Panc1 (cell line): ENCODE results near the gene VPS36. TPM values are rescaled to one million over a fixed set of nuclear protein-coding genes. Genes with fewer than 3 reads are reported as not detected.
A peak's percentile ranks its signal among the peaks of the same experiment; 100 is the strongest.

Experiments
- ATAC-seq: fragments of 200-7000 bp; cut with Tn5 transposase; 2 replicates; pipeline ENCODE4 v1.9.1; 2020; ENCODE audit warnings: mild to moderate bottlenecking, moderate library complexity
- BruUV-seq: library from RNA; stranded (reverse); fragments of 400-500 nt; replicated peaks from 2 replicates; lab custom pipeline; 2021; lab: Mats Ljungman, UMichigan
- CTCF ChIA-PET: fragments of 300-600 bp; sonication (Branson Sonifier 250); formaldehyde crosslinking; loops from one replicate; lab custom pipeline; 2022; ENCODE audit warnings: antibody characterized with exemption; lab: Charles Lee
- POLR2A ChIA-PET: fragments of 300-600 bp; sonication (Branson Sonifier 250); formaldehyde crosslinking; loops from one replicate; lab custom pipeline; 2022; ENCODE audit warnings: antibody characterized with exemption; lab: Charles Lee
- DNase-seq: peaks from one replicate; pipeline ENCODE4 v3.0.0-alpha.2; 2010; ENCODE audit warnings: low read depth, low spot score
- H3K27ac ChIP-seq: 2 replicates; pipeline ENCODE4 v1.5.1; 2011; ENCODE audit warnings: mild to moderate bottlenecking, low read length, inconsistent platforms
- H3K27me3 ChIP-seq: fragments of 200-500 bp; sonication (Bioruptor generic); 2 replicates; pipeline ENCODE4 v1.6.0; 2014; ENCODE audit warnings: low read length, inconsistent platforms; ENCODE audit not compliant: control insufficient read depth, insufficient read depth
- H3K36me3 ChIP-seq: fragments of 200-500 bp; sonication (Bioruptor generic); 2 replicates; pipeline ENCODE4 v1.5.1; 2014; ENCODE audit warnings: inconsistent platforms, mild to moderate bottlenecking, low read length, moderate library complexity; ENCODE audit not compliant: control insufficient read depth, insufficient read depth
- H3K4me1 ChIP-seq: 2 replicates; pipeline ENCODE4 v1.5.1; 2011; ENCODE audit warnings: inconsistent platforms, mild to moderate bottlenecking, low read length, moderate library complexity; ENCODE audit not compliant: control insufficient read depth, insufficient read depth
- H3K4me3 ChIP-seq, 2 experiments: 2 replicates each; pipeline ENCODE4 v1.5.1; 2011 to 2012; ENCODE audit warnings: low read depth in 2 of 2, low read length in 2 of 2, mild to moderate bottlenecking in 2 of 2, inconsistent platforms in 1 of 2, moderate library complexity in 1 of 2
- H3K9me3 ChIP-seq: fragments of 200-500 bp; sonication (Bioruptor generic); 2 replicates; pipeline ENCODE4 v1.5.1; 2014; ENCODE audit warnings: low read depth, mild to moderate bottlenecking, inconsistent platforms, low read length, moderate library complexity; ENCODE audit not compliant: control insufficient read depth, insufficient read depth
- CTCF ChIP-seq: fragments of 450-650 bp; IDR thresholded peaks from 2 replicates; pipeline ENCODE4 v1.5.1; 2017; ENCODE audit warnings: mild to moderate bottlenecking
- POLR2AphosphoS5 ChIP-seq: IDR thresholded peaks from 2 replicates; pipeline ENCODE4 v1.6.1; 2012; ENCODE audit warnings: mild to moderate bottlenecking, low read depth, low read length, moderate library complexity
- REST ChIP-seq, 2 experiments: IDR thresholded peaks; 2 replicates each; pipeline ENCODE4 v1.6.1; 2011 to 2012; ENCODE audit warnings: low read depth in 2 of 2, control low read depth in 1 of 2, low read length in 1 of 2, mild to moderate bottlenecking in 1 of 2, moderate library complexity in 1 of 2; ENCODE audit not compliant: insufficient read depth in 1 of 2
- SIN3A ChIP-seq: IDR thresholded peaks from 2 replicates; pipeline ENCODE4 v1.6.1; 2012; ENCODE audit warnings: low read depth, mild to moderate bottlenecking, low read length, moderate library complexity, borderline replicate concordance; ENCODE audit not compliant: insufficient read depth
- TCF7L2 ChIP-seq: IDR thresholded peaks from 2 replicates; pipeline ENCODE4 v1.6.1; 2011; ENCODE audit warnings: mild to moderate bottlenecking, low read depth, low read length, inconsistent platforms
- in situ Hi-C: cut with HindIII; loops from 2 replicates; pipeline ENCODE4 v1.10.0; 2016; ENCODE audit warnings: low sequenced_read_pairs, low pct_unique_long_range_greater_than_20kb
- intact Hi-C: fragments of 100-400 bp; cut with micrococcal nuclease; formaldehyde crosslinking; loops from one replicate; pipeline ENCODE4 v1.10.0; 2022; ENCODE audit not compliant: unreplicated experiment
- total RNA-seq: library from RNA; stranded (reverse); gene quantifications from one replicate; pipeline ENCODE4 v1.2.1, GENCODE V29; 2021; ENCODE audit not compliant: unreplicated experiment

Gene VPS36
- total RNA-seq, 1 experiment from 2014 or later = 32.1 TPM

GRCh38 chr13:52449331-52450011 is 963 bp downstream of the VPS36 start:
- Histone ChIP-seq H3K4me3 (peak overlapping the region; percentile 79 to 86), H3K9me3 (no peaks in the 10 kb centered on the region), H3K27ac (peak overlapping the region; percentile 91), H3K27me3 (no peaks in the 10 kb centered on the region), H3K4me1 (peaks cover 21% of the 10 kb centered on the region), H3K36me3 (no peaks in the 10 kb centered on the region)
- no peak for TF ChIP-seq REST (IDR thresholded peaks at IDR 0.05; ENCODE audit: insufficient read depth in 1 of 2, low read depth in 2 of 2, low read length in 1 of 2)
- TF ChIP-seq POLR2AphosphoS5 = no peak
- TF ChIP-seq CTCF = no peak
- TF ChIP-seq TCF7L2 = no peak
- TF ChIP-seq SIN3A = no peak
- in situ Hi-C loops = no loop called here
- ChIA-PET POLR2A (no interaction called here), CTCF (no interaction called here)
- ATAC-seq (no peak), DNase-seq (no peak)
- BruUV-seq = TSS peak; percentile 73
- intact Hi-C loops = loop anchor here (2.0 kb wide), 1 partner anchor 105 kb away; no protein-coding TSS in a partner anchor

GRCh38 chr13:52447815-52448552 is 2.5 kb downstream of the VPS36 start:
- no peak overlapping the region for H3K27ac ChIP-seq

More at GRCh38 chr13:52447815-52448552, 2.5 kb downstream of the VPS36 start:
- TF ChIP-seq REST (IDR thresholded peaks at IDR 0.05; ENCODE audit: insufficient read depth in 1 of 2, low read depth in 2 of 2, low read length in 1 of 2) (no peak), CTCF (no peak), SIN3A (no peak), POLR2AphosphoS5 (no peak), TCF7L2 (no peak)
- no TSS peak for BruUV-seq
- Histone ChIP-seq H3K4me1 (peaks cover 9% of the 10 kb centered on the region), H3K36me3 (no peaks in the 10 kb centered on the region), H3K27me3 (no peaks in the 10 kb centered on the region), H3K4me3 (0 out of 4 replicates have a peak overlapping the region, but pooled peaks of 1 of the 2 experiments have one; percentile 11), H3K9me3 (no peaks in the 10 kb centered on the region)
- intact Hi-C loops (no loop called here), in situ Hi-C loops (no loop called here)
- ChIA-PET CTCF (no interaction called here), POLR2A (no interaction called here)
- DNase-seq = no peak
- no peak for ATAC-seq
